ENCODE results near the gene LPIN1. TPM values are rescaled to one million over a fixed set of nuclear protein-coding genes. Genes with fewer than 3 reads are reported as not detected.

LPIN1 gene
- total and polyA plus RNA-seq, 5 donors: 15.3 to 42.9 (median 36.1) TPM

DNA sequence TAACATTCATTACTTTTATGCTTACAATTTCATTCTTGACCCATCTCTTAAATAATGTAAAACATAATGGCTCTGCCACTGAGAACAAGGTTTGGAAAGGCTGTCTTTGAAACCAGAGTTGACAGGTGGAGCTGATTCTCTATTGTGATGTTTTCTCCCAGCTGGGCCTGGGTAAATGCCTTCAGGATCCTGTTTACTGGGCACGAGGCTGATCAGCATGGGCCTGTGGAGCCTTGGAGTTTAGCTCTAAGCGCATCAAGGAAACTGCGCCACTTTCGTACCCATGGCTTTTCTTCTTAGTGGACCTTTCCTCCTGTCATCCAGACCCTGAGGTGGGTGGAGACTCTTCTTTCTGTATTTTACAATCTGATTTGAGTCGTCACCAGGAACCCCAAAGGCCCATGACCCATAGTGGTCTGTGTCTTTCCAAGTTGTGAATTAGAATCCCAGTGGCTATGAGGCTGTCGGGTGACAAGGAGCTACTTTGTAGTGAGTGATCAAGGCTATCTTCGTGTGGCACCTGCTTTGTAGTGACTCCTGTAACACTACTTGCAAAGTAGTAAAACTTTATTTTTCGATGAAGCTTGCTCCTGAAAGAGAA lies 123.1 kb downstream of the LPIN1 start:
- intact Hi-C loops (cut with DNase I): loop anchor here in 3 of 4 donors (5.0 to 10.0 kb wide), 2 partner anchors 603 to 1135 kb away; no protein-coding TSS in a partner anchor
- 97% methylated on average over 8 of the region's 8 CpGs for WGBS
- ATAC-seq: no peak
- no peak for DNase-seq
- Histone ChIP-seq H3K27ac (ENCODE audit: low read length) (no peak overlapping the region), H3K4me1 (ENCODE audit: control insufficient read depth, insufficient read depth, low read length) (no peaks in the 10 kb centered on the region), H3K4me3 (ENCODE audit: low read length) (no peak overlapping the region), H3K27me3 (ENCODE audit: control insufficient read depth, insufficient read depth) (no peaks in the 10 kb centered on the region), H3K9me3 (ENCODE audit: control insufficient read depth, low read length) (no peaks in the 10 kb centered on the region)

GRCh38 chr2:11870064-11870463 lies 123.6 kb downstream of the LPIN1 start:
- no peak overlapping the region for H3K4me3 ChIP-seq (ENCODE audit: low read length)
- 28% methylated on average over 2 of the region's 2 CpGs for WGBS
- ATAC-seq: no peak

DNA sequence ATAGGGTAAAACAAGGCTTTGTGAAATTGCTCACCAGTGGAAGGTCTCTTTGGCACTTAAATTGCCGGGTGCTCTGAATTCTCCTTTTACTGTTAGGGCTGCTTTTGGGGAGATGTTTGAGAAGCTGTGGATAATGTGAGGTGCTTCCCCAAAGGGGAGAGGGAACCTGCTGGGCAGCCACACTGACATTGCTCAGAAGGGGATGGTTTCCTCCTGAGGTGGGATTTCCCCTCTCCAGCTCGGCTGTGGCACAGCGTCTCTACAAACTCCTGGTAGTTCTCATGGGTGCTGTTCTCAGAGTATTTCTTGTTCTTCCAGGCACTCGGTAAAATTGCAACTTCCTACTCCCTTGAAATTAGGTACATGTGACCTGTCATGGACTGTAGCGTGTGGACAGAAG lies 124.2 kb downstream of the LPIN1 start:
- Histone ChIP-seq H3K4me1 (ENCODE audit: control insufficient read depth, insufficient read depth, low read length) (no peaks in the 10 kb centered on the region), H3K4me3 (ENCODE audit: low read length) (no peak overlapping the region), H3K9me3 (ENCODE audit: control insufficient read depth, low read length) (no peaks in the 10 kb centered on the region), H3K27me3 (ENCODE audit: control insufficient read depth, insufficient read depth) (no peaks in the 10 kb centered on the region), H3K27ac (ENCODE audit: low read length) (no peak overlapping the region)
- ATAC-seq (no peak), DNase-seq (no peak)
- intact Hi-C loops (cut with DNase I): no loop called here
- 82% methylated on average over 5 of the region's 5 CpGs for WGBS

More at GRCh38 chr2:11870064-11870463, 123.6 kb downstream of the LPIN1 start:
- DNase-seq: no peak
- Histone ChIP-seq H3K9me3 (ENCODE audit: control insufficient read depth, low read length) (no peaks in the 10 kb centered on the region), H3K27me3 (ENCODE audit: control insufficient read depth, insufficient read depth) (no peaks in the 10 kb centered on the region), H3K4me1 (ENCODE audit: control insufficient read depth, insufficient read depth, low read length) (no peaks in the 10 kb centered on the region), H3K27ac (ENCODE audit: low read length) (no peak overlapping the region)
- intact Hi-C loops (cut with DNase I): no loop called here

- no peak overlapping the region for H3K27ac ChIP-seq (ENCODE audit: low read length)
- DNase-seq (no peak), ATAC-seq (no peak)
- no peaks in the 10 kb centered on the region for H3K27me3 ChIP-seq (ENCODE audit: control insufficient read depth, insufficient read depth)
- whole genome bisulfite sequencing: 96% methylated on average over 4 of the region's 4 CpGs
- no peaks in the 10 kb centered on the region for H3K9me3 ChIP-seq (ENCODE audit: control insufficient read depth, low read length)
- no peak overlapping the region for H3K4me3 ChIP-seq (ENCODE audit: low read length)
- intact Hi-C loops (cut with DNase I): no loop called here
- no peaks in the 10 kb centered on the region for H3K4me1 ChIP-seq (ENCODE audit: control insufficient read depth, insufficient read depth, low read length)
Measured at GRCh38 chr2:11871421-11871820, 125.0 kb downstream of the LPIN1 start.

- Histone ChIP-seq H3K27ac (ENCODE audit: low read length) (no peak overlapping the region), H3K4me3 (ENCODE audit: low read length) (no peak overlapping the region), H3K9me3 (ENCODE audit: control insufficient read depth, low read length) (no peaks in the 10 kb centered on the region), H3K4me1 (ENCODE audit: control insufficient read depth, insufficient read depth, low read length) (no peaks in the 10 kb centered on the region), H3K27me3 (ENCODE audit: control insufficient read depth, insufficient read depth) (no peaks in the 10 kb centered on the region)
- ATAC-seq (no peak), DNase-seq (no peak)
- intact Hi-C loops (cut with DNase I): no loop called here
- 53% methylated on average over 5 of the region's 5 CpGs for WGBS
Measured at GRCh38 chr2:11872247-11872947, 126.0 kb downstream of the LPIN1 start.

DNA sequence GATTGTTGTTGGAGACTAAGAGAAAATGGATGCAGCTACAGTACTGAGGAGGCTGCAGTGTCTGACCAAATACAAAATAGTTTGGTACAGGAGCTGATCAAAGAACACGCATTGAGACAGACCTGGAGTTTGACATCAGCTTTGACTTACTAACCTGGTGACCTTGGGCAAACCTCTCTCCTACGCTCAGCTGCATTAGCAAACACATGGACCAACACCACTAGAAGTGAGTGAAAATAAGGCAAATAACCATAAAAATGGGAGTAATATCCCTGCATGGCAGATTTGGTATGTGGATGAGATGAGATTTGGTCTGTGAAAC lies 126.5 kb downstream of the LPIN1 start:
- DNase-seq (no peak), ATAC-seq (no peak)
- Histone ChIP-seq H3K4me1 (ENCODE audit: control insufficient read depth, insufficient read depth, low read length) (no peaks in the 10 kb centered on the region), H3K27ac (ENCODE audit: low read length) (no peak overlapping the region), H3K4me3 (ENCODE audit: low read length) (no peak overlapping the region), H3K27me3 (ENCODE audit: control insufficient read depth, insufficient read depth) (no peaks in the 10 kb centered on the region), H3K9me3 (ENCODE audit: control insufficient read depth, low read length) (no peaks in the 10 kb centered on the region)
- 93% methylated on average over 2 of the region's 2 CpGs for WGBS
- intact Hi-C loops (cut with DNase I): no loop called here

GRCh38 chr2:11873356-11874154 lies 127.1 kb downstream of the LPIN1 start:
- H3K27me3 ChIP-seq (ENCODE audit: control insufficient read depth, insufficient read depth): no peaks in the 10 kb centered on the region
- no peaks in the 10 kb centered on the region for H3K9me3 ChIP-seq (ENCODE audit: control insufficient read depth, low read length)
- H3K4me3 ChIP-seq (ENCODE audit: low read length): no peak overlapping the region
- no peak for ATAC-seq
- H3K4me1 ChIP-seq (ENCODE audit: control insufficient read depth, insufficient read depth, low read length): no peaks in the 10 kb centered on the region
- intact Hi-C loops (cut with DNase I): no loop called here
- DNase-seq: no peak
- no peak overlapping the region for H3K27ac ChIP-seq (ENCODE audit: low read length)
- 80% methylated on average over 11 of the region's 11 CpGs for WGBS

GRCh38 chr2:11874861-11875260 lies 128.4 kb downstream of the LPIN1 start:
- H3K4me1 ChIP-seq (ENCODE audit: control insufficient read depth, insufficient read depth, low read length): no peaks in the 10 kb centered on the region
- no peaks in the 10 kb centered on the region for H3K9me3 ChIP-seq (ENCODE audit: control insufficient read depth, low read length)
- no peak for DNase-seq
- H3K4me3 ChIP-seq (ENCODE audit: low read length): no peak overlapping the region
- no peak for ATAC-seq
- no peaks in the 10 kb centered on the region for H3K27me3 ChIP-seq (ENCODE audit: control insufficient read depth, insufficient read depth)
- H3K27ac ChIP-seq (ENCODE audit: low read length): no peak overlapping the region
- intact Hi-C loops (cut with DNase I): no loop called here
- 94% methylated on average over 15 of the region's 15 CpGs for WGBS

DNA sequence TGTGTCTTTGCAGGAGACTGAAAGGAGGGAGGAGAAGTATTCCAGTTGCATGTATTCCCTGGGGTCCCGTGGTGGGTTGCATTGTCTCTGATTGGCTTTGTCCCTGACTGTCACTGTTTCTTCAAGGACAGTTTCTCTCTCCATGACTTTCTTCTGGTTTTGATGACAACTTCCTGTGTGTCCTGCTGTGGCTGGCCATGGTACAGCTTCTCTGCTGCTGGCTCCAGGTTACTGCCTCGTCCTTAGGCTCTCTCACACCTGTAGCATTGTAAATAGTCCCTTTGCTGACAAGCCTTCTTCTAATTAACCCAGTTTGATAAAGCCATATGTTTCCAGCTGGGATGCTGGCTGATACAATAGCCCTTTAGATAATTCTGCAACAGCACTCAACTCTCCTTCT lies 129.0 kb downstream of the LPIN1 start:
- no peak for DNase-seq
- no peaks in the 10 kb centered on the region for H3K9me3 ChIP-seq (ENCODE audit: control insufficient read depth, low read length)
- intact Hi-C loops (cut with DNase I): no loop called here
- H3K27me3 ChIP-seq (ENCODE audit: control insufficient read depth, insufficient read depth): no peaks in the 10 kb centered on the region
- no peak for ATAC-seq
- H3K4me3 ChIP-seq (ENCODE audit: low read length): no peak overlapping the region
- H3K4me1 ChIP-seq (ENCODE audit: control insufficient read depth, insufficient read depth, low read length): no peaks in the 10 kb centered on the region
- WGBS: 75% methylated on average over 2 of the region's 2 CpGs
- no peak overlapping the region for H3K27ac ChIP-seq (ENCODE audit: low read length)

- ATAC-seq (no peak), DNase-seq (no peak)
- Histone ChIP-seq H3K4me1 (ENCODE audit: control insufficient read depth, insufficient read depth, low read length) (no peaks in the 10 kb centered on the region), H3K9me3 (ENCODE audit: control insufficient read depth, low read length) (no peaks in the 10 kb centered on the region), H3K27me3 (ENCODE audit: control insufficient read depth, insufficient read depth) (no peaks in the 10 kb centered on the region), H3K27ac (ENCODE audit: low read length) (no peak overlapping the region), H3K4me3 (ENCODE audit: low read length) (no peak overlapping the region)
- intact Hi-C loops (cut with DNase I): no loop called here
- 98% methylated on average over 6 of the region's 6 CpGs for WGBS
Measured at GRCh38 chr2:11876436-11876835, 130.0 kb downstream of the LPIN1 start.

DNA sequence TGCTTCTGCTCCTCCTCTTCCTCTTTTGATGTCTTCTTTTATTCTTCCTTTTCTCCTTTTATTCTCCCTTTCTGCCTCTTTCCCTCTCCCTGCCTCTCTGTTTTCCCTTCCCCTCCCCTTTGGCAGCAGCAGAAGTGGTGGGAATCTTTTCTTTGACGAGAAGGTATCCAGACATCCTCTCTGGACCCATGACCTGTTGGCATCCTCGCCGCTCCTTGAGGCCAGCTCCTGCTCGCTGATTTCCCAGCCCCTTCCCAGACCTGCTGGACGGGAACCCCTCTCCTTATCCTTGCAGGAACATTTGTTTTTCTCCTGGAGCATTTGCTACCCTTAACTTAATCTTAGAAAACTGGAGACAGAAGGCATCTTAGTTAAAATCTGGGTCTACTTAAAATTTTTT lies 130.5 kb downstream of the LPIN1 start:
- no peak for DNase-seq
- intact Hi-C loops (cut with DNase I): no loop called here
- 83% methylated on average over 5 of the region's 5 CpGs for WGBS
- Histone ChIP-seq H3K4me1 (ENCODE audit: control insufficient read depth, insufficient read depth, low read length) (no peaks in the 10 kb centered on the region), H3K27ac (ENCODE audit: low read length) (no peak overlapping the region), H3K27me3 (ENCODE audit: control insufficient read depth, insufficient read depth) (no peaks in the 10 kb centered on the region), H3K4me3 (ENCODE audit: low read length) (no peak overlapping the region), H3K9me3 (ENCODE audit: control insufficient read depth, low read length) (no peaks in the 10 kb centered on the region)
- no peak for ATAC-seq
